HL-60 (cell line): ENCODE results near the gene FCN1.

Experiments
- DNase-seq, 2 experiments: peaks; one replicate each; pipeline ENCODE4 v3.0.0-alpha.2; 2010 to 2020; ENCODE audit warnings: low read depth in 1 of 2, low spot score in 1 of 2
- H3K27ac ChIP-seq: fragments of 250-450 bp; sonication (Bioruptor Pico); replicated peaks from 2 replicates; pipeline ENCODE4 v1.5.1; 2020; ENCODE audit warnings: mild to moderate bottlenecking, moderate library complexity
- H3K27me3 ChIP-seq: fragments of 250-450 bp; sonication (Bioruptor Pico); 2 replicates; pipeline ENCODE4 v1.5.1; 2021; ENCODE audit warnings: mild to moderate bottlenecking, moderate library complexity; ENCODE audit not compliant: insufficient read depth, poor library complexity, severe bottlenecking
- H3K4me3 ChIP-seq: replicated peaks from 2 replicates; pipeline ENCODE4 v1.5.1; 2011; ENCODE audit warnings: mild to moderate bottlenecking, control low read depth, low read length; ENCODE audit not compliant: insufficient read depth
- CTCF ChIP-seq: IDR thresholded peaks from one replicate; pipeline ENCODE4 v1.5.1; 2011; ENCODE audit warnings: low read length, control low read depth, inconsistent platforms; ENCODE audit not compliant: insufficient read depth
- GABPA ChIP-seq: IDR thresholded peaks from 2 replicates; pipeline ENCODE4 v1.6.1; 2012; ENCODE audit warnings: low read depth
- POLR2AphosphoS5 ChIP-seq: IDR thresholded peaks from 2 replicates; pipeline ENCODE4 v1.6.1; 2012; ENCODE audit warnings: low read depth
- SPI1 ChIP-seq: IDR thresholded peaks from 2 replicates; pipeline ENCODE4 v1.6.1; 2012; ENCODE audit warnings: low read depth, mild to moderate bottlenecking, borderline replicate concordance
- TF ChIP-seq, protein P1 (sequence below): IDR thresholded peaks from 2 replicates; pipeline ENCODE4 v1.6.1; 2012; ENCODE audit warnings: low read depth; ENCODE audit not compliant: insufficient replicate concordance

Gene FCN1

GRCh38 chr9:134933076-134933659, 15.5 kb upstream of the FCN1 start:
- Histone ChIP-seq H3K27ac (no peak overlapping the region), H3K4me3 (no peak overlapping the region), H3K27me3 (no peaks in the 10 kb centered on the region)
- TF ChIP-seq, protein P1, sequence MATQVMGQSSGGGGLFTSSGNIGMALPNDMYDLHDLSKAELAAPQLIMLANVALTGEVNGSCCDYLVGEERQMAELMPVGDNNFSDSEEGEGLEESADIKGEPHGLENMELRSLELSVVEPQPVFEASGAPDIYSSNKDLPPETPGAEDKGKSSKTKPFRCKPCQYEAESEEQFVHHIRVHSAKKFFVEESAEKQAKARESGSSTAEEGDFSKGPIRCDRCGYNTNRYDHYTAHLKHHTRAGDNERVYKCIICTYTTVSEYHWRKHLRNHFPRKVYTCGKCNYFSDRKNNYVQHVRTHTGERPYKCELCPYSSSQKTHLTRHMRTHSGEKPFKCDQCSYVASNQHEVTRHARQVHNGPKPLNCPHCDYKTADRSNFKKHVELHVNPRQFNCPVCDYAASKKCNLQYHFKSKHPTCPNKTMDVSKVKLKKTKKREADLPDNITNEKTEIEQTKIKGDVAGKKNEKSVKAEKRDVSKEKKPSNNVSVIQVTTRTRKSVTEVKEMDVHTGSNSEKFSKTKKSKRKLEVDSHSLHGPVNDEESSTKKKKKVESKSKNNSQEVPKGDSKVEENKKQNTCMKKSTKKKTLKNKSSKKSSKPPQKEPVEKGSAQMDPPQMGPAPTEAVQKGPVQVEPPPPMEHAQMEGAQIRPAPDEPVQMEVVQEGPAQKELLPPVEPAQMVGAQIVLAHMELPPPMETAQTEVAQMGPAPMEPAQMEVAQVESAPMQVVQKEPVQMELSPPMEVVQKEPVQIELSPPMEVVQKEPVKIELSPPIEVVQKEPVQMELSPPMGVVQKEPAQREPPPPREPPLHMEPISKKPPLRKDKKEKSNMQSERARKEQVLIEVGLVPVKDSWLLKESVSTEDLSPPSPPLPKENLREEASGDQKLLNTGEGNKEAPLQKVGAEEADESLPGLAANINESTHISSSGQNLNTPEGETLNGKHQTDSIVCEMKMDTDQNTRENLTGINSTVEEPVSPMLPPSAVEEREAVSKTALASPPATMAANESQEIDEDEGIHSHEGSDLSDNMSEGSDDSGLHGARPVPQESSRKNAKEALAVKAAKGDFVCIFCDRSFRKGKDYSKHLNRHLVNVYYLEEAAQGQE = no peak
- TF ChIP-seq GABPA (no peak), CTCF (no peak), SPI1 (no peak), POLR2AphosphoS5 (no peak)
- DNase-seq = no peak

DNA sequence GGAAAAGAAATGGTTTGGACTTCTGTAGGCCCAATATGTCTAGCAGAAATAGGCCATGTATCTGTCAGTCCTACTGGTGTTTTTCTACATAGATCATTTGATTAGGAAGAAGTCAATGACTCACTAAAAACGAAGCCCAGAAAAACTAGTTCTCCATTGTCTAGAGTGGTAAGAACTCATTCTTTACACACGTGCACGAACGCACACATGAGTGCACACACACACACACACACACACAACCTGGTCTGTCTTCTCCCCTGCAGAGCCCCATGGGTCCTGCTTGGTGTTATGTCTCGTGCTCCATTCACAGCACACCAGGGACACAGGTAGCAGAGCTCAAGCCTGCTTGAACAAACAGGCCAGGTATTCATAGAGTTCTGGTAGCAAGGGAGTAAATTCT, 14.9 kb upstream of the FCN1 start:
- Histone ChIP-seq H3K27ac (no peak overlapping the region), H3K27me3 (no peaks in the 10 kb centered on the region), H3K4me3 (no peak overlapping the region)
- TF ChIP-seq POLR2AphosphoS5 (no peak), SPI1 (no peak)
- no peak for DNase-seq

GRCh38 chr9:134932171-134932570, 14.5 kb upstream of the FCN1 start:
- H3K27ac ChIP-seq = no peak overlapping the region
- no peak for TF ChIP-seq GABPA
- DNase-seq = no peak
- no peaks in the 10 kb centered on the region for H3K27me3 ChIP-seq
- no peak overlapping the region for H3K4me3 ChIP-seq

GRCh38 chr9:134930398-134930797, 12.7 kb upstream of the FCN1 start:
- no peaks in the 10 kb centered on the region for H3K27me3 ChIP-seq
- no peak for TF ChIP-seq SPI1
- TF ChIP-seq, protein P1 = no peak
- no peak for TF ChIP-seq CTCF
- no peak for TF ChIP-seq GABPA
- no peak for TF ChIP-seq POLR2AphosphoS5
- no peak for DNase-seq
- no peak overlapping the region; the same call in 1 of the 2 replicates for H3K27ac ChIP-seq
- H3K4me3 ChIP-seq = no peak overlapping the region
